Prostate gland (tissue), 2 donors: ENCODE data around the gene OAT. TPM values are rescaled to one million over a fixed set of nuclear protein-coding genes. Genes with fewer than 3 reads are reported as not detected.
A peak's percentile ranks its signal among the peaks of the same experiment; 100 is the strongest.

Experiments used
- DNase-seq: peaks from one replicate; pipeline ENCODE4 v3.0.0-alpha.2; 2019; ENCODE audit warnings: low spot score
- H3K27ac ChIP-seq, 2 donors: fragments of 200-600 bp; sonication (generic); 2 replicates each; pipeline ENCODE4 v1.5.1; 2017 to 2019
- H3K27me3 ChIP-seq: fragments of 200-600 bp; sonication (generic); replicated peaks from 2 replicates; pipeline ENCODE4 v1.5.1; 2019; ENCODE audit not compliant: insufficient read depth
- H3K36me3 ChIP-seq, 2 donors: fragments of 200-600 bp; sonication (generic); 1 replicate in 1 of 2; 2 replicates in 1 of 2; pipeline versions ENCODE4 v1.5.1 to v1.8.1; 2017 to 2019
- H3K4me1 ChIP-seq: fragments of 200-600 bp; sonication (generic); replicated peaks from 2 replicates; pipeline ENCODE4 v1.5.1; 2019
- H3K4me3 ChIP-seq, 2 donors: fragments of 200-600 bp; sonication (generic); 2 replicates each; pipeline ENCODE4 v1.5.1; 2017 to 2019
- H3K9me3 ChIP-seq: fragments of 200-600 bp; sonication (generic); 2 replicates; pipeline ENCODE4 v1.5.1; 2017
- POLR2A ChIP-seq: fragments of 450-650 bp; IDR thresholded peaks from one replicate; pipeline ENCODE4 v1.6.1; 2016; ENCODE audit warnings: antibody characterized with exemption, mild to moderate bottlenecking
- POLR2AphosphoS5 ChIP-seq: sonication (generic); formaldehyde crosslinking; IDR thresholded peaks from one replicate; pipeline ENCODE4 v1.6.1; 2017; ENCODE audit warnings: antibody characterized with exemption
- WGBS: methylation state at CpG from one replicate; pipeline ENCODE4 v1.1.5; 2018; 5-methylcytosine and 5-hydroxymethylcytosine counted together
- intact Hi-C: fragments of 100-400 bp; cut with DNase I; formaldehyde crosslinking; loops from one replicate; pipeline ENCODE4 v1.14.2; 2022
- total RNA-seq, 2 donors: library from RNA; depleted of rRNA; stranded (reverse); fragments of >200 nt; gene quantifications; one replicate each; pipeline ENCODE4 v1.1.0, GENCODE V29; 2016
- TF ChIP-seq, protein P1 (sequence below), 4 experiments: fragments of 200-600 bp in 2 of 4; fragments of 450-650 bp in 2 of 4; sonication (generic) in 2 of 4; IDR thresholded peaks; 1 replicate in 3 of 4; 2 replicates in 1 of 4; pipeline ENCODE4 v1.5.1; 2016 to 2019; ENCODE audit warnings: antibody characterized with exemption in 4 of 4, mild to moderate bottlenecking in 2 of 4, moderate library complexity in 2 of 4

The OAT gene
- total RNA-seq, 2 donors from 2014 or later = 86.3 to 139 TPM

DNA sequence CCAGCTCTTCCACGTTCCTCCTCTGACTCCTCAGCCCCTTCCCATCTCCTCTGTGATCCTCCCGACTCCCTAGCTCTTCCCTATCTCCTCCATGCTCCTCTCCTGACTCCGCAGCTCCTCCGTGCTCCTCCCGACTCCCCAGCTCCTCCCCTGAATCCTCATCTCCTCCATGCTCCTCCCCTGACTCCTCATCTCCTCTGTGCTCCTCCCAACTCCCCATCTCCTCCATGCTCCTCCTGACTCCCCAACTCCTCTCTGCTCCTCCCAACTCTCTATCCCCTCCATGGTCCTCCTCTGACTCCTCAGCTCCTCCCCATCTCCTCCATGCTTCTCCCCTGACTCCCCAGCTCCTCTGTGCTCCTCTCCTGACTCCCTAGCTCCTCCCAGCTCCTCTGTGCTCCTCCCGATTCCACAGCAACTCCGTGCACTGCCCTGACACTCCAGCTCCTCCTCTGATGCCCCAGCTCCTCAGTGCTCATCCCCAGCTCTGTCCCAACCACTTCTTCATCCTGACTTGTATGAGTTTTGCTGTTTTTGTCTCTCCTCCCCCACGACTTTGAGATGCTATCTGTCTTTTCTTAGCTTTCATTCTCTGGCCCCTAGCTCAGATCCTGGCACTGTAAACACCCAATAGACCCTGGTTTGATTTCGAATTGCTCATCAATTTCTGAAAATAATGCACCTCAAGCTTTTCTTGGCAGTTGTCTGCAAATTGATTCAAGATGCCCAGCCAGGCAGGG lies 38.3 kb downstream of the OAT start:
- DNase-seq = no peak
- Histone ChIP-seq H3K27me3 (no peaks in the 10 kb centered on the region), H3K27ac (no peak overlapping the region), H3K4me3 (no peak overlapping the region), H3K9me3 (no peaks in the 10 kb centered on the region), H3K4me1 (no peaks in the 10 kb centered on the region), H3K36me3 (no peaks in the 10 kb centered on the region)
- intact Hi-C loops = loop anchor here (10.0 kb wide), 1 partner anchor 286 kb away; the partner anchor contains the start of gene CHST15
- 72% methylated on average over 9 of the region's 9 CpGs for WGBS
- TF ChIP-seq, protein P1, sequence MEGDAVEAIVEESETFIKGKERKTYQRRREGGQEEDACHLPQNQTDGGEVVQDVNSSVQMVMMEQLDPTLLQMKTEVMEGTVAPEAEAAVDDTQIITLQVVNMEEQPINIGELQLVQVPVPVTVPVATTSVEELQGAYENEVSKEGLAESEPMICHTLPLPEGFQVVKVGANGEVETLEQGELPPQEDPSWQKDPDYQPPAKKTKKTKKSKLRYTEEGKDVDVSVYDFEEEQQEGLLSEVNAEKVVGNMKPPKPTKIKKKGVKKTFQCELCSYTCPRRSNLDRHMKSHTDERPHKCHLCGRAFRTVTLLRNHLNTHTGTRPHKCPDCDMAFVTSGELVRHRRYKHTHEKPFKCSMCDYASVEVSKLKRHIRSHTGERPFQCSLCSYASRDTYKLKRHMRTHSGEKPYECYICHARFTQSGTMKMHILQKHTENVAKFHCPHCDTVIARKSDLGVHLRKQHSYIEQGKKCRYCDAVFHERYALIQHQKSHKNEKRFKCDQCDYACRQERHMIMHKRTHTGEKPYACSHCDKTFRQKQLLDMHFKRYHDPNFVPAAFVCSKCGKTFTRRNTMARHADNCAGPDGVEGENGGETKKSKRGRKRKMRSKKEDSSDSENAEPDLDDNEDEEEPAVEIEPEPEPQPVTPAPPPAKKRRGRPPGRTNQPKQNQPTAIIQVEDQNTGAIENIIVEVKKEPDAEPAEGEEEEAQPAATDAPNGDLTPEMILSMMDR (IDR thresholded peaks at IDR 0.05) = no peak
- TF ChIP-seq POLR2AphosphoS5 = no peak
- no peak for TF ChIP-seq POLR2A

DNA sequence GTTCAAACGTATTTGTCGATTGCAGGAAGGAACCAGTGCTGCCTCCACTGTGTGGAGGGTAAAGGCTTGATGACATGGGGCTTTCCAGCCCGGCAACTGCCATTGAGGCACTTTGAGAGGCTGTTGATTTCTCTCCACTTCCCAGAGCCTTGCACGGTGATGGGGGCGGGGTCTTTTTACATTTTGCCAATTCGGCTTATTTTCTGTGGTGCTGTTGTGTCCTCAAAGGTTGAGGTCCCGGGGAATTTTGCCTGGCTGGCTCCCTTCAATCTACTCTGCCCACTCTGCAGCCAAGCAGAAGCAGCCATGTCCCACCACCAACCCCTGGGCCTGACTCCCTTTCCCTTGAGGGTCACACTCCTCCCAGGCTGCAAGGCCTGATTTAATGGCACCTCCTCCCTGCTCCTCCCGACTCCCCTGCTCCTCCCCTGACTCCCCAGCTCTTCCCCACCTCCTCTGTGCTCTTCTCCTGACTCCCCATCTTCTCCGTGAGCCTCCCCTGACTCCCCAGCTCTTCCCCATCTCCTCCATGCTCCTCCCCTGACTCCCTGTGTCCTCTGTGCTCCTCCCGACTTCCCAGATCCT lies 39.0 kb downstream of the OAT start:
- Histone ChIP-seq H3K36me3 (no peaks in the 10 kb centered on the region), H3K4me3 (no peak overlapping the region), H3K27me3 (no peaks in the 10 kb centered on the region), H3K27ac (no peak overlapping the region), H3K9me3 (no peaks in the 10 kb centered on the region), H3K4me1 (no peaks in the 10 kb centered on the region)
- DNase-seq = no peak
- intact Hi-C loops = loop anchor here (10.0 kb wide), 1 partner anchor 285 kb away; the partner anchor contains the start of gene CHST15
- 83% methylated on average over 10 of the region's 10 CpGs for WGBS
- TF ChIP-seq POLR2AphosphoS5 (no peak), POLR2A (no peak)
- TF ChIP-seq, protein P1 (IDR thresholded peaks at IDR 0.05) = no peak

DNA sequence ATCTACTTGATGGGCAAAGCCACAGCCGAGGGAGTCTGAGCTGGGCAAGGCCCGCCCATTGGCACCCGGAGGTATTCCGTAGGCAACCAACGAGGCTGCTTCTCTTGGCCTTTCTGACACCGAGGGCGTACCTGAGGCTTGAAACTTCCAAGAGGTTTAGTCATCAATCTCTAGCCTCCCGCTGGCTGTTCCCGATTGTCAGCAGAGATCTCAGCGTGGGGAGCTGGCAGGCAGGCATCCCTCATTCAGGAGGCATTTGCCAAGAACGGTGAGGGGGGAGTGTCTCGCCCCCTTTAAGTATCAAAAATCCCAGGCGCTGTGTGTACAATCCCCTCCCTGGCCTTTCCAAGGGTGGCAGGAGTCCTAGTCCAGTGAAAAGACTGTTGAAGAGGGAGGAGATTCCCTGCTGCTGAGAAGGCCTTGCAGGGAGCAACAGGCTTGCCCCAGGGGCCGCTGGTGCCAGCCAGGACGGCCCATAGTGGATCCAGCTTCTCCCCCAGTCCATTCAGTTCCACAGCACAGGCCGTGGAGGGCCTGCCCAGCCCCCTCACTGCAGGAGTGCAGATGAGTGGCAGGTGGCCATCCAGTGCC lies 39.7 kb downstream of the OAT start:
- no peaks in the 10 kb centered on the region for H3K36me3 ChIP-seq
- no peak overlapping the region for H3K27ac ChIP-seq
- H3K4me1 ChIP-seq = no peaks in the 10 kb centered on the region
- peak; percentile 28 for DNase-seq
- H3K9me3 ChIP-seq = no peaks in the 10 kb centered on the region
- TF ChIP-seq, protein P1 (IDR thresholded peaks at IDR 0.05) = no peak
- TF ChIP-seq POLR2AphosphoS5 (no peak), POLR2A (no peak)
- no peak overlapping the region for H3K4me3 ChIP-seq
- 59% methylated on average over 16 of the region's 16 CpGs for WGBS
- intact Hi-C loops = no loop called here
- no peaks in the 10 kb centered on the region for H3K27me3 ChIP-seq

DNA sequence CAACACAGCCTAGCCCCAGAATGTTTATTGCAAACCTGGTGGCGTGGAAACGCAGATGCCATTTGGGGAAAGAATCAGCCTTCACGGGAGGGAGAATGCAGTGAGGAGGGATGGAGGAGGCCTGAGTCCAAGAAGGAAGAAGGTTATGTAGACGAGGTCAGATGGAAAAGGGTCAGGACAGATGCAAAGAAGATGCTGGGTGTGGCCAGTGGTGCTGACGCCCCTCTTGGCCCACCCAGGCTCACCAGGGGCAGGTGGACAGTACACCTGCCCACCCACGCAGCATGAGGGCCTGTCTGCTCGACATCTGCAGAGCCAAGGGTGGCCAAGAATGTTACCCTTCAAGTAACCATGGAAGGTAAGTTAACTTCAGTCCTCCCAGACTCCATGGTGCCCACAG lies 40.5 kb downstream of the OAT start:
- 89% methylated on average over 7 of the region's 7 CpGs for WGBS
- TF ChIP-seq POLR2A = no peak
- TF ChIP-seq POLR2AphosphoS5 = no peak
- TF ChIP-seq, protein P1 (IDR thresholded peaks at IDR 0.05) = no peak
- Histone ChIP-seq H3K36me3 (no peaks in the 10 kb centered on the region), H3K4me1 (no peaks in the 10 kb centered on the region), H3K27ac (no peak overlapping the region), H3K4me3 (no peak overlapping the region), H3K9me3 (no peaks in the 10 kb centered on the region), H3K27me3 (no peaks in the 10 kb centered on the region)
- no peak for DNase-seq
- intact Hi-C loops = no loop called here
